ENCODE data around the gene TECTB.

DNA sequence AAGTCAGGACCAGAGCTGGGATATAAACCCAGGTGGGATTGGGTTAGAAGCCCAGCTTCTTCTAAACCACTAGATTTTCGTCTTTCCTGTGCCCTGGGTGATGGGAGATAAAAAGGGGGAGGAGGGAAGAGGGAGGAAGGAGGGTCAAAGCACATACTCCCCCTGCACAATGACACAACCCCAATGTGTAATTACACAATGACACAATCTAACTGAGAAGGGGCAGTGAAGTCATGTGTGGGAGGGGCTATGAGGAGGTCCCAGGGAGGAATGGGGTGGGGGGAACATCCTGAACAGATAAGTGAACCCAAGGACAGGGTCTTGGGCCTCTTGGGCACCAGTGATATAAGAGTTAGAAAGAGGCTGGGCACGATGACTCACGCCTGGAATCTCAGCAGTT, 44.5 kb downstream of the TECTB start:
- TF ChIP-seq, protein P1, sequence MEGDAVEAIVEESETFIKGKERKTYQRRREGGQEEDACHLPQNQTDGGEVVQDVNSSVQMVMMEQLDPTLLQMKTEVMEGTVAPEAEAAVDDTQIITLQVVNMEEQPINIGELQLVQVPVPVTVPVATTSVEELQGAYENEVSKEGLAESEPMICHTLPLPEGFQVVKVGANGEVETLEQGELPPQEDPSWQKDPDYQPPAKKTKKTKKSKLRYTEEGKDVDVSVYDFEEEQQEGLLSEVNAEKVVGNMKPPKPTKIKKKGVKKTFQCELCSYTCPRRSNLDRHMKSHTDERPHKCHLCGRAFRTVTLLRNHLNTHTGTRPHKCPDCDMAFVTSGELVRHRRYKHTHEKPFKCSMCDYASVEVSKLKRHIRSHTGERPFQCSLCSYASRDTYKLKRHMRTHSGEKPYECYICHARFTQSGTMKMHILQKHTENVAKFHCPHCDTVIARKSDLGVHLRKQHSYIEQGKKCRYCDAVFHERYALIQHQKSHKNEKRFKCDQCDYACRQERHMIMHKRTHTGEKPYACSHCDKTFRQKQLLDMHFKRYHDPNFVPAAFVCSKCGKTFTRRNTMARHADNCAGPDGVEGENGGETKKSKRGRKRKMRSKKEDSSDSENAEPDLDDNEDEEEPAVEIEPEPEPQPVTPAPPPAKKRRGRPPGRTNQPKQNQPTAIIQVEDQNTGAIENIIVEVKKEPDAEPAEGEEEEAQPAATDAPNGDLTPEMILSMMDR (IDR thresholded peaks at IDR 0.05), result no peak
- TF ChIP-seq POLR2AphosphoS5 (IDR thresholded peaks at IDR 0.05), result no peak
